NB4 (cell line): ENCODE measurements around the gene HBA1.
"Not testable (repeated sequence)": the region's sequence is repeated elsewhere in the genome, so short reads cannot be mapped to it uniquely, and the experiment has no call there.

Experiments
- DNase-seq: peaks from one replicate; pipeline ENCODE4 v3.0.0; 2010; ENCODE audit warnings: low read depth
- H3K4me3 ChIP-seq: one replicate; pipeline ENCODE4 v1.5.1; 2011; ENCODE audit warnings: mild to moderate bottlenecking, low read depth, low read length, moderate library complexity
- CTCF ChIP-seq: IDR thresholded peaks from one replicate; pipeline ENCODE4 v1.5.1; 2012; ENCODE audit warnings: low read depth, low read length
- MAX ChIP-seq: IDR thresholded peaks from 2 replicates; pipeline ENCODE4 v1.6.1; 2011; ENCODE audit warnings: low read depth, low read length
- MYC ChIP-seq: IDR thresholded peaks from 2 replicates; pipeline ENCODE4 v1.6.1; 2011; ENCODE audit warnings: low read depth, low read length
- POLR2A ChIP-seq: IDR thresholded peaks from 2 replicates; pipeline ENCODE4 v1.6.1; 2011; ENCODE audit warnings: mild to moderate bottlenecking; ENCODE audit not compliant: insufficient read length; ENCODE audit errors: extremely low read depth

HBA1 gene

GRCh38 chr16:165539-166374 is 10.7 kb upstream of the HBA1 start, which contains the start of gene HBM:
HBM (plus strand) TSS chr16:165978; CDS start chr16:165998, 20 bp downstream.
- H3K4me3 ChIP-seq = no peak within 1 kb of the TSS
- TF ChIP-seq POLR2A (no peak), CTCF (no peak), MAX (no peak), MYC (no peak)
- no peak for DNase-seq

GRCh38 chr16:166375-167121 is 9.9 kb upstream of the HBA1 start:
- DNase-seq = no peak
- no peak for TF ChIP-seq MAX
- TF ChIP-seq MYC = no peak
- TF ChIP-seq CTCF = no peak
- no peak for TF ChIP-seq POLR2A
- no peak overlapping the region for H3K4me3 ChIP-seq

DNA sequence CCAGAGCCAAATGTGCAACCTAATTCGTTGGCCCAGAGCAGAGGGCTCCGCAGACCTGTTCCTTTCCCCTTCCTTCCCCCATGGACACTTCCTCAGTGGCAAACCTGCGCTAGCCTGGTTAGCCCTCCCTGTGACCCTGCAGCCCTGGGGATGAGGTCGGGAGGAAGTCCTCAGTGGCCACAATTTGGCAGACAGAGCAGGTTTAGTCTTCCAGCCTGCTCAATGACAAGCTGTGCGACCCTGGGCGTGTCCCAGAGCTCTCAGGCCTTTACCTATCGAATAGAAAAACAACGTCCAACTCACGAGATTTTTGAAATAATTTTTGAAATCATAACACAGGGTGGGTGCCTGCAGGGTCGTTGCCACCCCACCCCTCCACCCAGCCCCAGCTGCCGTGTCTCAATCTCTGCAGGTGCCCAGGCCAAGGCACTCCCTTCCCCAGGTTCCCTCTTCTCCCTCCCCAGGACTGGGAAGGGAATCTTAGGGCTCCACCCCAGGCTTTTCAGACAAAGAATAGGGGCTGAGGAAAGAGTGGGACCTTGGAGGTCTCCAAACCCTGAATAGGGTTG is 9.3 kb upstream of the HBA1 start:
- no peak for DNase-seq
- no peak overlapping the region for H3K4me3 ChIP-seq
- TF ChIP-seq MAX (no peak), POLR2A (no peak), CTCF (no peak), MYC (no peak)

GRCh38 chr16:168424-168823 is 8.1 kb upstream of the HBA1 start:
- TF ChIP-seq MYC (no peak), POLR2A (no peak)
- DNase-seq = no peak
- H3K4me3 ChIP-seq = no peak overlapping the region

- no peak for DNase-seq
- H3K4me3 ChIP-seq = no peak overlapping the region
- no peak for TF ChIP-seq CTCF
- no peak for TF ChIP-seq MYC
- TF ChIP-seq POLR2A = no peak
- no peak for TF ChIP-seq MAX
These were observed 7.5 kb upstream of the HBA1 start for GRCh38 chr16:169014-169413.

- DNase-seq = peak; percentile 36
- H3K4me3 ChIP-seq = not testable (repeated sequence)
These were observed 6.4 kb upstream of the HBA1 start for GRCh38 chr16:170088-170507.
